AG09319 (cell line): ENCODE results near the gene RUNX1.

ENCODE experiments used
- DNase-seq: peaks from one replicate; pipeline ENCODE4 v3.0.0-alpha.2; 2010; ENCODE audit warnings: low read depth; ENCODE audit errors: extremely low read depth
- CTCF ChIP-seq: IDR thresholded peaks from 2 replicates; pipeline ENCODE4 v1.5.1; 2011; ENCODE audit warnings: low read depth, mild to moderate bottlenecking, inconsistent platforms, low read length, moderate library complexity

Gene RUNX1

GRCh38 chr21:35048706-35049617, at the start of gene RUNX1:
Gene RUNX1, minus strand, starts transcription at chr21:35049302.
- no peak for DNase-seq
- TF ChIP-seq CTCF, result no peak

GRCh38 chr21:35097525-35097924, 48.4 kb upstream of the RUNX1 start:
- no peak for TF ChIP-seq CTCF
- DNase-seq, result no peak

GRCh38 chr21:35096959-35097358, 47.9 kb upstream of the RUNX1 start:
- no peak for DNase-seq
- TF ChIP-seq CTCF, result no peak

- no peak for TF ChIP-seq CTCF
- DNase-seq, result peak; percentile 49
Observed at GRCh38 chr21:35095859-35096291, 46.8 kb upstream of the RUNX1 start.

DNA sequence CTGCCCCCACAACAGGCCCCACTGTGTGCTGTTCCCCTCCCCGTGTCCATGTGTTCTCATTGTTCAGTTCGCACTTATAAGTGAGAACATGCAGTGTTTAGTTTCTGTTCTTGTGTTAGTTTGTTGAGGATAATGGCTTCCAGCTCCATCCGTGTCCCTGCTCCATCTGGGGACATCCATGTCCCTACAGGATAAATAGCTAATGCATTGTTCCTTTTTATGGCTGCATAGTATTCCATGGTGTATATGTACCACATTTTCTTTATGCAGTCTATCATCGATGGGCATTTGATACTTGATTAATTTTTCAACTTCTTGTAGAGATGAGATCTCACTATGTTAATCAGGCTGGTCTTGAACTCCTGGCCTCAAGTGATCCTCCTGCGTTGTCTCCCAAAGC, 44.4 kb upstream of the RUNX1 start:
- no peak for TF ChIP-seq CTCF
- no peak for DNase-seq

DNA sequence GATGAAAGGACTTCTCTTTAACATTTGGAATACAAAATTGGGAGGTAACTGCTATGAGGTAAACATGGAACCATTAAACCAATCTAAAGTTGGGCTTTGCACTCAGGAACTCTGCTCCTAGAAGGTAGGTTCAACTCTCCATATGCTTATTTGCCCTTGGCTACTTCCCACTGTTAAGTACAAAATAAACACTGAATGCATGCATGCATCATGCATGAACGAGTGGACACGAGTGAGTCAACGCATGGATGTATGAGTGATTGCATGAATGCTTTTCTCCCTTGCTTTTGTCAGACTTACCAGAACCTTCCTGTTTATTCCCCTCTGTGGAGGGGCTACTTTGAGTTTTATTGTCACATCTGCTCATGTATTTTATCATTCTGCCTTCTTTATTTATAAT, 42.4 kb upstream of the RUNX1 start:
- no peak for TF ChIP-seq CTCF
- DNase-seq, result no peak

GRCh38 chr21:35090403-35090802, 41.3 kb upstream of the RUNX1 start:
- TF ChIP-seq CTCF, result no peak
- no peak for DNase-seq
